Psoas muscle (tissue), 8 donors: ENCODE results near the gene A4GALT. TPM values are rescaled to one million over a fixed set of nuclear protein-coding genes. Genes with fewer than 3 reads are reported as not detected.

Experiments used
- ATAC-seq, 4 donors: fragments of 200-7000 bp; cut with Tn5 transposase; one replicate each; pipeline ENCODE4 v1.9.1; 2020; ENCODE audit warnings: moderate library complexity in 3 of 4, mild to moderate bottlenecking in 2 of 4
- DNase-seq, 2 donors: peaks; one replicate each; pipeline ENCODE4 v3.0.0-alpha.2; 2020
- H3K27ac ChIP-seq: fragments of 200-600 bp; one replicate; pipeline ENCODE4 v1.8.0; 2022
- H3K27me3 ChIP-seq, 3 donors: fragments of 200-600 bp in 1 of 3; one replicate each; pipeline versions ENCODE4 v1.6.1 to v1.8.0; 2013 to 2022; ENCODE audit warnings: low read length in 2 of 3, mild to moderate bottlenecking in 2 of 3, moderate library complexity in 1 of 3; ENCODE audit not compliant: insufficient read depth in 3 of 3
- H3K36me3 ChIP-seq, 2 donors: fragments of 200-600 bp in 1 of 2; one replicate each; pipeline versions ENCODE4 v1.6.1 to v1.8.0; 2013 to 2022; ENCODE audit warnings: low read depth in 1 of 2, mild to moderate bottlenecking in 1 of 2, moderate library complexity in 1 of 2; ENCODE audit not compliant: insufficient read depth in 1 of 2
- H3K4me1 ChIP-seq: fragments of 200-600 bp; one replicate; pipeline ENCODE4 v1.8.0; 2022
- H3K4me3 ChIP-seq: fragments of 200-600 bp; one replicate; pipeline ENCODE4 v1.8.0; 2022; ENCODE audit warnings: mild to moderate bottlenecking
- H3K9me3 ChIP-seq: fragments of 200-600 bp; one replicate; pipeline ENCODE4 v1.8.0; 2022
- WGBS, 3 donors: extraction: QIAGEN DNeasy Blood & Tissue Kit; methylation state at CpG; one replicate each; pipeline versions ENCODE4 v1.1.6 to v1.1.7; 2013; 5-methylcytosine and 5-hydroxymethylcytosine counted together
- intact Hi-C, 2 donors: fragments of 100-400 bp; cut with DNase I; formaldehyde crosslinking; loops; one replicate each; pipeline versions ENCODE4 v1.11.0 to v1.14.2; 2022
- long read RNA-seq, 2 donors: library from polyadenylated mRNA; unstranded; transcript quantifications; one replicate each; pipeline ENCODE4 v2.0.0, GENCODE V29; 2021
- polyA plus RNA-seq, 3 donors: library from polyadenylated mRNA; stranded (reverse); fragments of 200-250 nt; gene quantifications; one replicate each; pipeline ENCODE4 v1.2.3, GENCODE V29; 2013
- total RNA-seq, 4 donors: library from RNA; stranded (reverse); fragmentation: NEBNext Ultra II Directional in 2 of 4; extraction: Animal tissue kit (Norgen Biotek cat#: 25700) in 2 of 4; gene quantifications; one replicate each; pipeline versions ENCODE4 v1.2.1 to v1.2.4, GENCODE V29; 2021 to 2023
- TF ChIP-seq, protein P1 (sequence below): fragments of 200-600 bp; IDR thresholded peaks from one replicate; pipeline ENCODE4 v1.8.0; 2022; ENCODE audit warnings: antibody characterized with exemption
- donor health status: healthy with polysubstance abuse.
- donor health status: DM: no; HTN: no; CAD: no; lungs with moderate emphysema.
- donor health status: Bipolar disorder and iron deficiency.
- donor health status: healthy.
- donor health status: DM: yes; HTN: yes; CAD: no.
- donor health status: DM: no; HTN: no; CAD: no.
- donor health status: DM: no; HTN: no; CAD: no.
- donor health status: DM: yes; HTN: yes; CAD: no.

Gene A4GALT, protein sequence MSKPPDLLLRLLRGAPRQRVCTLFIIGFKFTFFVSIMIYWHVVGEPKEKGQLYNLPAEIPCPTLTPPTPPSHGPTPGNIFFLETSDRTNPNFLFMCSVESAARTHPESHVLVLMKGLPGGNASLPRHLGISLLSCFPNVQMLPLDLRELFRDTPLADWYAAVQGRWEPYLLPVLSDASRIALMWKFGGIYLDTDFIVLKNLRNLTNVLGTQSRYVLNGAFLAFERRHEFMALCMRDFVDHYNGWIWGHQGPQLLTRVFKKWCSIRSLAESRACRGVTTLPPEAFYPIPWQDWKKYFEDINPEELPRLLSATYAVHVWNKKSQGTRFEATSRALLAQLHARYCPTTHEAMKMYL
- total RNA-seq, result 10 to 100 TPM; 11.2 to 28.8 (median 18.3) TPM
- polyA plus RNA-seq, result 10 to 100 TPM in 2 of 3 donors, 1 to 10 TPM in 1; 6.5 to 24.7 (median 13.0) TPM
- long read RNA-seq, donor 1, partial matches to known transcripts, result 0 of 16 reads
- long read RNA-seq, donor 1, other reads (novel, unspliced or antisense), result 12 of 16 reads
- long read RNA-seq, donor 2, transcript A4GALT-206 (3 exons, 2,141 nt), result major isoform, 11 of 65 reads
- long read RNA-seq, donor 2, partial matches to known transcripts, result 3 of 65 reads
- long read RNA-seq, donor 2, other reads (novel, unspliced or antisense), result 44 of 65 reads

DNA sequence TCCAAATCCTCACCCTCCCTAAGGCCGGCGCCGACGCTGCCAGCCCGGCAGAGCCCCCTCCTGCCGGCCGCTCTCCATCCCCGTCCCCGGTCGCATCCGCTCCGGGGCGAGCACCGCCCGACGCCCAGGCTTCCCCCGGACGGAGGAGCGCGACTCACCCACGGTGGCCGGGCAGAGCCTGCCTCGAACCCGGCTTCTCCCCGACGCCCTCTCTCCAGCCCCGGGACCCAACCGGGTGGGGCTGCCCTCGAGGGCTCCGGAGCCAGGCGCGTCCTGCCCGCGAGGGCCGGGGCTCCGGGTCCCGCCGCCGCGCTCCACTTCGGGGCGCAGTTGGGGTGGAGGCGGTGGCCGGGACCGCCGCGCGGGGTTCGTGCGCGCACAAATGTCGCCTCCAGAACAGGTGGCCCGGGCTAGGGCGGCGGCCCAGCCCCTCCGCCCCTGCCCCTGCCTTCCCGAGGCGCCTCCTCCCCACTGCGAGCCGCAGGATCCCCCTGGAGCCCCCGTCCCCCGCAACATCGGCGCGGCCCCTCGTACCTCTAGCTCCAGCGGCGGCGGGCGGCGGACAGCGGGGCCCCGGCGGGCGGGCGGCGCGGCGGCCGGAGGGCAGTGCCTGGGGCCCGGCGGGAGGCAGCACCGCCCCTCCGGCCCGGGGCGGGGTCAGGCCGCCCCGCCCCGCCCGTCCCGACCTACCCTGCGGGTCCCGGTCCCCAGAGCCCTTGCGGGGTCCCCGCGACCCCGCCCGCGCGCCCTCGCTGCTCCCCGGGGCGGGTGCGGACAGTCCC lies at the start of gene A4GALT:
Gene A4GALT, minus strand, starts transcription at position 608 of the 782 bp plus-strand sequence. CDS start 26,919 bp downstream, outside the sequence.
- H3K9me3 ChIP-seq, result no peaks in the 10 kb centered on the region
- peaks cover 0 to 12% (median 2%) of the 10 kb centered on the region in 3 donors for H3K27me3 ChIP-seq
- no peaks in the 10 kb centered on the region for H3K36me3 ChIP-seq
- H3K4me1 ChIP-seq, result peaks cover 5% of the 10 kb centered on the region
- peak within 1 kb of the TSS; percentile 85 for H3K4me3 ChIP-seq
- intact Hi-C loops, result loop anchor here in 1 of 2 donors (5.0 kb wide), 1 partner anchor 58 kb away; no protein-coding TSS in a partner anchor
- ATAC-seq (peak; percentile 60 to 72 (median 64)), DNase-seq (peak in 1 of 2 donors; percentile 58)
- WGBS, 3 donors, result 0 to 1% (median 1%) methylated on average over 33 to 104 of the region's 104 CpGs
- TF ChIP-seq, protein P1, sequence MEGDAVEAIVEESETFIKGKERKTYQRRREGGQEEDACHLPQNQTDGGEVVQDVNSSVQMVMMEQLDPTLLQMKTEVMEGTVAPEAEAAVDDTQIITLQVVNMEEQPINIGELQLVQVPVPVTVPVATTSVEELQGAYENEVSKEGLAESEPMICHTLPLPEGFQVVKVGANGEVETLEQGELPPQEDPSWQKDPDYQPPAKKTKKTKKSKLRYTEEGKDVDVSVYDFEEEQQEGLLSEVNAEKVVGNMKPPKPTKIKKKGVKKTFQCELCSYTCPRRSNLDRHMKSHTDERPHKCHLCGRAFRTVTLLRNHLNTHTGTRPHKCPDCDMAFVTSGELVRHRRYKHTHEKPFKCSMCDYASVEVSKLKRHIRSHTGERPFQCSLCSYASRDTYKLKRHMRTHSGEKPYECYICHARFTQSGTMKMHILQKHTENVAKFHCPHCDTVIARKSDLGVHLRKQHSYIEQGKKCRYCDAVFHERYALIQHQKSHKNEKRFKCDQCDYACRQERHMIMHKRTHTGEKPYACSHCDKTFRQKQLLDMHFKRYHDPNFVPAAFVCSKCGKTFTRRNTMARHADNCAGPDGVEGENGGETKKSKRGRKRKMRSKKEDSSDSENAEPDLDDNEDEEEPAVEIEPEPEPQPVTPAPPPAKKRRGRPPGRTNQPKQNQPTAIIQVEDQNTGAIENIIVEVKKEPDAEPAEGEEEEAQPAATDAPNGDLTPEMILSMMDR, result no peak
- peak within 1 kb of the TSS; percentile 79 for H3K27ac ChIP-seq

DNA sequence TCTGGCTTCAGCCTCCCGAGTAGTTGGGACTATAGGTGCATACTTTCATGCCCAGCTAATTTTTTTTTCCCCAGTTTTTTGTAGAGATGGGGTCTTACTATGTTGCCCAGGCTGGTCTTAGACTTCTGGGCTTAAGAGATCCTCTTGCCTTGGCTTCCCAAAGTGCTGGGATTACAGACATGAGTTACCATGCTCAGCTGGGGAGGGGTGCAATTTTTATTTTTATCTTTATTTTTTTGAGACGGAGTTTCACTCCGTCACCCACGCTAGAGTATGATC lies 49.7 kb upstream of the A4GALT start:
- Histone ChIP-seq H3K4me3 (peak overlapping the region; percentile 21), H3K9me3 (no peaks in the 10 kb centered on the region), H3K36me3 (no peaks in the 10 kb centered on the region), H3K27ac (no peak overlapping the region), H3K27me3 (peaks cover 0 to 9% (median 0%) of the 10 kb centered on the region in 3 donors), H3K4me1 (no peaks in the 10 kb centered on the region)
- no peak for DNase-seq
- intact Hi-C loops, result no loop called here
- 82 to 88% (median 84%) methylated on average over 4 of the region's 4 CpGs for WGBS, 3 donors
- TF ChIP-seq, protein P1, result no peak
- no peak for ATAC-seq

DNA sequence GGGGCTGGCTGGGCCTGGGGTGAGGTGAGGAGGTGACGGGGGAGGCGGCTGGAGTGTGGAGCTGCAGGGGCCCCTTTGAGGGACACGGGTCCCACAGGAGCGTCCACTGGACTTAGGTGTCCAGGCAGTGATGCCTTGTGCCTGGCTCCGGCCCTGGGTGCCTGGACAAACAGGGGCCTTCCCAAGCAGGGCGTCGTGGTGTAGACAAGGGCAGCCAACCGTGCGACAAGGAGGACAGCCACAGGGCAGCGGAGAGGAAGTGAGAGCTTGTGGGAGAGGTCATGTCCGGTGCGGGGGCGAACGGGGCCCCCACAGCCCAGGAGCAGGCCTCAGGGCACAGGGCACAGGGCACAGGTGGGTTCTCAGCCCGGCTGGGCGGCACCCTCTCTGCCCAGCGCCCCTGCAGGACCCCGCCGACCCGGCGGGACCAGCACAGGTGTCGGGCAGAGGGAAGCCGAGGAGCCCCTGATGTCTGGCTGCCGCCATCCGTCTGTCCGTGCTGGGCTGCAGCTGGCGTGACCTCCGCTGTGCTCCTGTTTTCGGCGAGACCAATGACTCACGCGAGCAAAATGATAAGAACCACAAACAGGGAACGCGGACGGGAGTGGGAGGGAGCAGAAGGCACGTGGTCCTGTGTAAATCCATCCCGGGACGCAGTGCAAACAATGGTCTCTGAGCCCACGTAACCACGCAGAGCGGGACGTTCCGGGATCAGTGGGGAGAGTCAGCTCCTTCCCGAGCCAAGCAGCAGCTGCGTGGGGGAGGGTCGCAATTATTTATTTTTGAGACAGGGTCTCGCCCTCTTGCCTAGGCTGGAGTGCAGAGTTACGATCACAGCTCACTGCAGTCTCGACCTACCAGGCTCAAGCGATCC lies 49.1 kb upstream of the A4GALT start:
- TF ChIP-seq, protein P1, result no peak
- no peaks in the 10 kb centered on the region for H3K9me3 ChIP-seq
- ATAC-seq (peak; percentile 71 to 82 (median 76)), DNase-seq (peak; percentile 64 to 68)
- WGBS, 3 donors, result 33 to 42% (median 35%) methylated on average over 49 to 50 of the region's 50 CpGs
- no peaks in the 10 kb centered on the region for H3K36me3 ChIP-seq
- H3K27me3 ChIP-seq, result peaks cover 0 to 9% (median 0%) of the 10 kb centered on the region in 3 donors
- no peak overlapping the region for H3K27ac ChIP-seq
- no peaks in the 10 kb centered on the region for H3K4me1 ChIP-seq
- intact Hi-C loops, result no loop called here
- peak overlapping the region; percentile 21 for H3K4me3 ChIP-seq

DNA sequence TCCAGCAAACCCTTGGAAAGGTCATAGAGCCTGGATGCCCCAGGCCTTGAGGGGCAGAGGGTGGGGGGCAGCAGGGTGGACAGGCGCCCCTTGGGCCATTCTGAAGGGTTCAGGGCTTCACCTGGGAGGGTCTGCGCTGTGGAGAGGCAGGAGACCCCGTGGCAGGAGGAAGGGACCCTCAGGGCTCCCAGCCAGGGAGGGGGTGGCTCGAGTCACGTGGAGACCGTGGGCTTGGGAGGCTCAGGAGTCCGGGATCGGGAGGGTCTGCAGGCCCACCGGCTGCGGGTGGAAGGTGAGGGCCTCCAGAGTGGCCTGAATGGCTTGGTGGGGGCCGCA lies 48.5 kb upstream of the A4GALT start:
- ATAC-seq (peak in 1 of 4 donors; percentile 10), DNase-seq (no peak)
- Histone ChIP-seq H3K27me3 (peaks cover 0 to 9% (median 0%) of the 10 kb centered on the region in 3 donors), H3K4me3 (no peak overlapping the region), H3K9me3 (no peaks in the 10 kb centered on the region), H3K4me1 (no peaks in the 10 kb centered on the region), H3K36me3 (no peaks in the 10 kb centered on the region), H3K27ac (no peak overlapping the region)
- intact Hi-C loops, result no loop called here
- WGBS, 3 donors, result 91 to 96% (median 92%) methylated on average over 11 of the region's 11 CpGs
- TF ChIP-seq, protein P1, result no peak
